NCI-H2107 (cell line): Measurements from ENCODE around the gene TXNRD3.

Experiments
- DNase-seq: peaks from one replicate; lab custom pipeline; 2025; lab: John Stamatoyannopoulos, UW

TXNRD3 gene

GRCh38 chr3:126672340-126672739, 17.4 kb upstream of the TXNRD3 start:
- DNase-seq = no peak

- DNase-seq = no peak
Measured at GRCh38 chr3:126671521-126671920, 16.6 kb upstream of the TXNRD3 start.

GRCh38 chr3:126668450-126669401, 13.8 kb upstream of the TXNRD3 start:
- DNase-seq = no peak

GRCh38 chr3:126667631-126668449, 12.9 kb upstream of the TXNRD3 start:
- no peak for DNase-seq

GRCh38 chr3:126666658-126667528, 12.0 kb upstream of the TXNRD3 start:
- DNase-seq = no peak

GRCh38 chr3:126665959-126666657, 11.2 kb upstream of the TXNRD3 start:
- DNase-seq = no peak

- DNase-seq = no peak
Measured at GRCh38 chr3:126665221-126665936, 10.5 kb upstream of the TXNRD3 start.

GRCh38 chr3:126664591-126665214, 9.8 kb upstream of the TXNRD3 start:
- DNase-seq = no peak

GRCh38 chr3:126663750-126664149, 8.8 kb upstream of the TXNRD3 start:
- no peak for DNase-seq

- DNase-seq = no peak
Measured at GRCh38 chr3:126663257-126663656, 8.3 kb upstream of the TXNRD3 start.

- no peak for DNase-seq
Measured at GRCh38 chr3:126661532-126662364, 6.8 kb upstream of the TXNRD3 start.

- no peak for DNase-seq
Measured at GRCh38 chr3:126659915-126660886, 5.3 kb upstream of the TXNRD3 start.

GRCh38 chr3:126658584-126658983, 3.7 kb upstream of the TXNRD3 start:
- DNase-seq = no peak

- DNase-seq = no peak
Measured at GRCh38 chr3:126657901-126658300, 3.0 kb upstream of the TXNRD3 start.

GRCh38 chr3:126656371-126657134, 1.6 kb upstream of the TXNRD3 start:
- no peak for DNase-seq

- no peak for DNase-seq
Measured at GRCh38 chr3:126655887-126656286, 963 bp upstream of the TXNRD3 start.

- no peak for DNase-seq
Measured at GRCh38 chr3:126649556-126650092, 5.3 kb downstream of the TXNRD3 start.
